Common myeloid progenitor, CD34-positive (primary cell): ENCODE results near the gene KCNA1.

ENCODE experiments used
- CTCF ChIA-PET: fragments of 350-600 bp; sonication (Branson Sonifier 250); formaldehyde crosslinking; loops from one replicate; lab custom pipeline; 2021; ENCODE audit warnings: antibody characterized with exemption; lab: Charles Lee
- POLR2A ChIA-PET: fragments of 350-600 bp; sonication (Branson Sonifier 250); formaldehyde crosslinking; loops from one replicate; lab custom pipeline; 2021; ENCODE audit warnings: antibody characterized with exemption; lab: Charles Lee
- DNase-seq, 3 donors: peaks; one replicate each; pipeline versions ENCODE4 v3.0.0 to v3.0.0-alpha.2; 2013
- H3K27ac ChIP-seq, 2 experiments: 1 replicate in 1 of 2; 2 replicates in 1 of 2; pipeline ENCODE4 v1.7.0; 2013; ENCODE audit warnings: inconsistent platforms in 2 of 2, low read length in 2 of 2, mild to moderate bottlenecking in 2 of 2, low read depth in 1 of 2, moderate library complexity in 1 of 2; ENCODE audit not compliant: severe bottlenecking in 2 of 2, insufficient read depth in 1 of 2, poor library complexity in 1 of 2
- H3K27me3 ChIP-seq, 5 experiments: replicated peaks in 2 of 5; 1 replicate in 3 of 5; 2 replicates in 2 of 5; pipeline versions ENCODE4 v1.6.1 to v1.7.0; 2013; ENCODE audit warnings: low read length in 4 of 5, mild to moderate bottlenecking in 2 of 5, moderate library complexity in 2 of 5, inconsistent platforms in 1 of 5; ENCODE audit not compliant: insufficient read depth in 5 of 5, control insufficient read depth in 4 of 5
- H3K36me3 ChIP-seq, 4 experiments: 1 replicate in 2 of 4; 2 replicates in 2 of 4; pipeline versions ENCODE4 v1.6.1 to v1.7.0; 2013; ENCODE audit warnings: low read length in 3 of 4, control low read depth in 1 of 4, mild to moderate bottlenecking in 1 of 4; ENCODE audit not compliant: control insufficient read depth in 4 of 4, insufficient read depth in 4 of 4
- H3K4me1 ChIP-seq, 4 experiments: 1 replicate in 3 of 4; 2 replicates in 1 of 4; pipeline versions ENCODE4 v1.6.1 to v1.7.1; 2013; ENCODE audit warnings: low read length in 3 of 4, mild to moderate bottlenecking in 3 of 4, control low read depth in 1 of 4, inconsistent platforms in 1 of 4, moderate library complexity in 1 of 4; ENCODE audit not compliant: control insufficient read depth in 4 of 4, insufficient read depth in 4 of 4; ENCODE audit errors: control extremely low read depth in 1 of 4
- H3K4me3 ChIP-seq, 7 experiments: 1 replicate in 4 of 7; 2 replicates in 3 of 7; pipeline versions ENCODE4 v1.5.1 to v1.7.0; 2013; ENCODE audit warnings: mild to moderate bottlenecking in 7 of 7, low read length in 6 of 7, moderate library complexity in 6 of 7, inconsistent platforms in 2 of 7, low read depth in 2 of 7, control low read depth in 1 of 7; ENCODE audit not compliant: insufficient read depth in 4 of 7, control insufficient read depth in 1 of 7; ENCODE audit errors: extremely low read depth in 1 of 7
- H3K9me3 ChIP-seq, 5 experiments: 1 replicate in 4 of 5; 2 replicates in 1 of 5; pipeline versions ENCODE4 v1.6.1 to v1.7.1; 2013; ENCODE audit warnings: low read length in 4 of 5, mild to moderate bottlenecking in 2 of 5, inconsistent platforms in 1 of 5, low read depth in 1 of 5, moderate library complexity in 1 of 5; ENCODE audit not compliant: control insufficient read depth in 4 of 5, insufficient read depth in 2 of 5; ENCODE audit errors: control extremely low read depth in 1 of 5
- WGBS: methylation state at CpG from one replicate; pipeline ENCODE4 v1.1.5; 2013; ENCODE audit not compliant: insufficient coverage; 5-methylcytosine and 5-hydroxymethylcytosine counted together

KCNA1 gene

DNA sequence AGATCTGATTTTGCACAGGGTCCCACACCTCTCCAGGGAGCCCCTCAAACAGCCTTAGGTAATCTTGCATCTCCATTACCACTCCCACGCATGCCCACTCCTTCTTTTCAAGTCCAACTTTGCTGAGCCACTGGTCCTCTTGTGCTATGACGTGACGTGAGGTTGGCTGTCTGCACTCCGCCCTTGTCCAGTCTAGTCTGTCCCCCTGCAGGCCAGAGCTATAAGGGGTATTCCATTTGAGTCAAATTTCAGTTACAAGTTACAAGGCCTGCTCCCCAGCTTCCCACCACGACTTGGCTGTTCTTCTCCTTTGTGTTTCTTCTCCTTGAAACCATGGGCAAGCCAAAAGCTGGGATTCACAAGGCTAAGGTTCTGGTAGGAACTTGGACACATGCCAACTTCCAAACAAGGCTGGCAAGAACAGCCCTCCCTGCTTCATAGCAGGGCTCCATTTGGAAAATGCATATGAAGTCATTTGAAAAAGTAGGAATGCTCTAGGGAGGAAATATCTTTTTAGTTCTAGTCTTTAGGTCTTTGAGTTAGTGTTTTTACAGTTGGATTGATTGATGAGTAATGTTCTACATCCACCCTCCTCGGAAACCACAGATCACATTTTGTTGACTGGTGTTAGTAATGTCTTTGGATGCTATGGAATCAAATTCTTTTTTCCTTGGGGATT is 49.1 kb downstream of the KCNA1 start:
- ChIA-PET POLR2A (no interaction called here), CTCF (interaction anchor here (1.1 to 2.1 kb wide), 3 partner anchors 10 to 104 kb away, joined by 4 read pairs; no protein-coding TSS in a partner anchor)
- Histone ChIP-seq H3K27ac (no peak overlapping the region), H3K4me3 (no peak overlapping the region), H3K9me3 (no peaks in the 10 kb centered on the region), H3K36me3 (no peaks in the 10 kb centered on the region), H3K27me3 (peaks cover 6 to 28% (median 19%) of the 10 kb centered on the region in 5 experiments), H3K4me1 (peaks cover 0 to 12% (median 9%) of the 10 kb centered on the region in 4 experiments)
- WGBS, result 96% methylated on average over 5 of the region's 6 CpGs
- DNase-seq, result no peak

DNA sequence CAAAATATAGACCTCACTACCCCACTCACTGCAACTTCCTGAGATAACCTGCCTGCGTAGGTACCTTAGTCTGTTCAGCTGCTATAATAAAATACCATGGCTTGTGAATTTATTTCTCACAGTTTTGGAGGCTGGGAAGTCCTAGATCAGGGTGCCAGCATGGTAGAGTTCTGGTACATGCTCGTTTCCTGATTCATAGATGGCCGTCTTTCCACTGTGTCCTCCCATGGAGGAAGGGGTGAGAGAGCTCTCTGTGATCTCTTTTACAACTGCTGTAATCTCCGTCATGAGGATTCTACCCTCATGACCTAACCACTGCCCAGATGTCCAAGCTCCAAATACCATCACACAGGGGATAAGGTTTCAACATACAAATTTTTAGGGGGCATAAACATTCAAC is 49.7 kb downstream of the KCNA1 start:
- peaks cover 0 to 7% (median 6%) of the 10 kb centered on the region in 4 experiments for H3K4me1 ChIP-seq
- no peaks in the 10 kb centered on the region for H3K36me3 ChIP-seq
- no peak for DNase-seq
- CTCF ChIA-PET, result interaction anchor here (1.1 to 2.1 kb wide), 4 partner anchors 10 to 104 kb away, joined by 3 to 4 read pairs (median 4); no protein-coding TSS in a partner anchor
- 95% methylated on average over 3 of the region's 4 CpGs for WGBS
- POLR2A ChIA-PET, result no interaction called here
- no peak overlapping the region for H3K4me3 ChIP-seq
- no peak overlapping the region for H3K27ac ChIP-seq
- no peaks in the 10 kb centered on the region for H3K9me3 ChIP-seq
- H3K27me3 ChIP-seq, result peaks cover 6 to 26% (median 15%) of the 10 kb centered on the region in 5 experiments

DNA sequence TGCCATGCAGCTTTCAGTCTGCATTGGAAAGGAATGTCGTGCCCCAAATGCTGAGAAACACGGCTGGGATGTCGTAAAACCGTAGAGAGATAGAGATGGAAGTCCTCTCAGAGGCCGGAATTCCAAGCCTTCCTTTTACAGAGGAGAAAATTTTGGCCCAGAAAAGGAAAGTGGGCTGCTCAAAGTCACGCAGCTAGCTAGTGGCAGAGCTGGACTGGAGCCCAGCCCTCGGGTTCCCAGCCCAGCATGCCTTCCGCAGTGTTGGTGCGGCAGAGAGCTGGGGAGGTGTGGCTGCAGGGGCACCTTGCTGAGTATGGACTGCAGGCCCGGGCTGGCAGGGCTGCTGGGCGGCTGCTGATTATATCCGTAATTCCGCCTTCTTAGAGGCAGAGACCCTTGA is 50.3 kb downstream of the KCNA1 start:
- Histone ChIP-seq H3K36me3 (no peaks in the 10 kb centered on the region), H3K4me3 (peak overlapping the region in 1 of 7 experiments; percentile 19), H3K9me3 (no peaks in the 10 kb centered on the region), H3K4me1 (peaks cover 0 to under 1% (median under 1%) of the 10 kb centered on the region in 4 experiments), H3K27ac (no peak overlapping the region), H3K27me3 (peaks cover 6 to 26% (median 16%) of the 10 kb centered on the region in 5 experiments)
- POLR2A ChIA-PET, result no interaction called here
- no peak for DNase-seq
- CTCF ChIA-PET, result interaction anchor here (1.1 to 2.1 kb wide), 4 partner anchors 11 to 105 kb away, joined by 3 to 4 read pairs (median 4); no protein-coding TSS in a partner anchor
- 64% methylated on average over 13 of the region's 13 CpGs for WGBS

DNA sequence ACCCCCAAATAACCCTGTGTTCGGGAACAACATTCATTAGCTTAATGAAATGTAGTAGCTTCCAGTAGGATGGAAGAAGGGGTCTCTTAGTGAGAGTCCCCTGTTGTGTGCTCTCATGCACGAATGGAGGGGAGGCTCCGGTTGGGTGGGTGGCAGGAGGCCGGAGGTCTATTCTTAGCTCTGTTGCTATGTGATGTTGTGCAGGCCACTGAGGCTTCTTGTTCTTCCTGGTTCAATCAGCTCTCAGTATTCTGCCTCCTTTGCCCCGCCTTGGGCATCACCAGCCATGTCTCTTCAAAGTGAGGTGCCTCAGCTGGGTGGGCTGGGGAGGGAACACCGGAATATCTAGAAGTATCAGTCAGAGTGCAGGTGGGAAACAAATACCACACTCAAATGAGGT is 50.8 kb downstream of the KCNA1 start:
- ChIA-PET CTCF (interaction anchor here (0.9 to 2.1 kb wide), 3 partner anchors 11 to 62 kb away, joined by 3 to 4 read pairs (median 3); no protein-coding TSS in a partner anchor), POLR2A (no interaction called here)
- Histone ChIP-seq H3K4me1 (no peaks in the 10 kb centered on the region), H3K27ac (no peak overlapping the region), H3K36me3 (no peaks in the 10 kb centered on the region), H3K4me3 (no peak overlapping the region), H3K9me3 (no peaks in the 10 kb centered on the region), H3K27me3 (peaks cover 5 to 25% (median 16%) of the 10 kb centered on the region in 5 experiments)
- DNase-seq, result no peak
- 100% methylated on average over 1 of the region's 6 CpGs for WGBS

DNA sequence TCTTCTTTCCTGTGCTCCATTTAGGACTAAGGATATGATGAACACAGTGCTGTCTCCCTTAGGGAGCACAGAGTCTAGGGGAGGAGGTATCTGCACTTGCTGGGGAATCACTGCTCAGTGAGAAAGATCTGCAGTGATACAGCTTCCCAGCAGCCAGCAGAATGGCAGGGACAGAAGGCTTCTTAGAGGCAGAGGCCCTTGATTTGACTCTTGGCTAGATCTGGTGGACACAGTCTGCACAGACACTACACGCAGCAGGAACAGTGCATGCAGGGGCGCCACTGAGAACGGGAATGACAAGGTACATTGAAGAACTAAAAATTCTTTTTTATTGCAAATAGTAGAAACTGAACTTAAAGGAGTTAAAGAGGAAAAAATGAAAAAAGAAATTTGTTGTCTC is 51.6 kb downstream of the KCNA1 start:
- H3K36me3 ChIP-seq, result no peaks in the 10 kb centered on the region
- whole genome bisulfite sequencing, result no CpG with 5 or more reads among the region's 3 CpGs
- H3K27me3 ChIP-seq, result peaks cover 2 to 22% (median 14%) of the 10 kb centered on the region in 5 experiments
- DNase-seq, result no peak
- H3K4me1 ChIP-seq, result no peaks in the 10 kb centered on the region
- H3K9me3 ChIP-seq, result no peaks in the 10 kb centered on the region
- H3K4me3 ChIP-seq, result no peak overlapping the region
- ChIA-PET CTCF (interaction anchor here (0.9 to 1.2 kb wide), 2 partner anchors 59 to 61 kb away, joined by 3 read pairs; no protein-coding TSS in a partner anchor), POLR2A (no interaction called here)
- H3K27ac ChIP-seq, result no peak overlapping the region

DNA sequence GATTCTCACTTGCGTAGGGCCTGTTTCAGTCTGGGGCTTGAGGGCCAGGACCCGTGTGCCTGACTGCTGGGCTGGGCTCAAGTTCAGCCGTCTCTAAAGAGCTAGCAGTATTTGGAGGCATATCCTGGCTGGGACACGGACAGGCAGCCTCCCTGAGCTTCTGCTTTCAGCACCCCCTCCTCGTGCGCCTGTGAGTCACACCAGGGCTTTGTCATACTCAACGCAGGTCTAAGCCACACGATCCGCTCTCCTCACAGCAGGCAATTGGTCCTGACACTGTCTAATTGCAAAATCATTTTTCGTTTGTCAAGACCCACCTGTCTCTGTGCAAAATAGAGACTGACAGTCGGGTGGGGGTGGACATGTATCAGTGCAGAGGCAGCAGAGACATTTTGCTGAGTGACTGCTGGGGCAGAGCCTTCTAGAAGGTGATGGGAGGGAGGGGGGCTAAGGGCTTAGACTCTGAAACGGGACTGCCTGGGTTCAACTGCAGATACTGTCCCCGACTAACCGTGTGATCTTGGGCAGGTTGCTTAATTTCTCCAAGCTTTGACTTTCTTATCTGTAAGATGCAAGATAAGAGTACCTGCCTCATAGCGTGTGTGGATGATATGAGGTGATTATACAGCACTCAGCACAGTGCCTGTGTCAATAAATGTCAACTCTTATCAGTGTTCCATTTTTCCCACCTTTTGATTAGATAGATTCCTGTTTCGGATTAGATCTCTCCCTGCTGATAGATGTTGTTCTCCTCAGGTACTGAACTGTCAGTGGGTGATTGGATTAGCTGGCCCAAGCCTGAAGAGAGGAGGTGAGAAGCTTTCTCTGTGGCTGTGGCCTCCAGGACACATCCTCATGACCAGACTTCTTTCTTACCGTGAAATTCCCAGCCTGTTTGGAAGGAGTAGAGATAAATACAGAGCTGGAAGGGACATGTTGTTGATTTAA is 53.1 kb downstream of the KCNA1 start:
- Histone ChIP-seq H3K4me3 (no peak overlapping the region), H3K36me3 (no peaks in the 10 kb centered on the region), H3K4me1 (no peaks in the 10 kb centered on the region), H3K27ac (no peak overlapping the region), H3K27me3 (peaks cover 2 to 26% (median 9%) of the 10 kb centered on the region in 5 experiments), H3K9me3 (no peaks in the 10 kb centered on the region)
- CTCF ChIA-PET, result interaction anchor here (1.0 to 1.4 kb wide), 4 partner anchors 14 to 106 kb away, joined by 3 to 5 read pairs (median 3); no protein-coding TSS in a partner anchor
- POLR2A ChIA-PET, result no interaction called here
- DNase-seq, result peak in 1 of 3 donors; percentile 23
- 88% methylated on average over 16 of the region's 17 CpGs for WGBS
